Measurements from ENCODE around the gene NT5C1A.
A peak's percentile ranks its signal among the peaks of the same experiment; 100 is the strongest.

NT5C1A gene

DNA sequence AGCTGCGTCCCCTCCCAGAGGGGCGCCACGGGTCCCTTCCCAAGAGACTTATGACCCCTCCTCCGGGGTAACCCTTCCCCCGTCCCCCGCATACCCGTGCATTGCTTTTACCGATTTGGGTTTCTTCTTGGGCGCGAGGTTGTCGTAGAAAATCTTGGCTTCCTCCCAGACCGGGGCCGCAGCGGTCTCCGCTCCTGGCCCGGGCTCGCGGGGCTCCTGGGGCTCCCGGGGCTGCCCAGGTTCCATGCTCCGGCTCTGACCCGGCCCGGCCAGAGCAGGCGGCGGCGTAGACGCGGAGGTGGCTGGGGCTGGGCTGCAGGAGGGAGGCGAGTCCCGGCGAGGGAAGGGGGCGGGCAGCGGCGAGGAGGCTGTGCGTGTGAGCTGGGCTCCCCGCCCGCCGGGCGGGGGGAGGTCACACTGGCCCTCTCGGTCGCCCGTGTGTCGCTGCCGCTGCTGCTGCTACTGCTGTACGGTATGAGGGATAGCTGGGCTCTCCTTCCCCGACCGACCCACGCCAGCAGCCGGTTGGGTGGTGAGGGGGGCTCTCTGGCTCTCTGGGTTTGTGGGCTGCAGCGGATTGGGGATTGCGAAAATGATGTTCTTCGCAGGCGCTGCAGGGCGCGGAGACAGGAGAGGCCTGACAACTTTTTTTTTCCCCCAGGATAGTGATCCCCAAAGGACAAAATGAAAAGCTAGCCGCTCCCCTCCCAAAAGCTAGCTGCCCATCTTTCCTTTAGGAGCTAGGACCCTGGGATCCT lies at the start of gene NT5C1A:
Gene NT5C1A (minus strand): TSS at position 315 of the 758 bp plus-strand sequence. CDS start 69 bp downstream, at position 246.
- peak; percentile 66 for DNase-seq (ENCODE audit: extremely low spot score)
- TF ChIP-seq, protein P1, sequence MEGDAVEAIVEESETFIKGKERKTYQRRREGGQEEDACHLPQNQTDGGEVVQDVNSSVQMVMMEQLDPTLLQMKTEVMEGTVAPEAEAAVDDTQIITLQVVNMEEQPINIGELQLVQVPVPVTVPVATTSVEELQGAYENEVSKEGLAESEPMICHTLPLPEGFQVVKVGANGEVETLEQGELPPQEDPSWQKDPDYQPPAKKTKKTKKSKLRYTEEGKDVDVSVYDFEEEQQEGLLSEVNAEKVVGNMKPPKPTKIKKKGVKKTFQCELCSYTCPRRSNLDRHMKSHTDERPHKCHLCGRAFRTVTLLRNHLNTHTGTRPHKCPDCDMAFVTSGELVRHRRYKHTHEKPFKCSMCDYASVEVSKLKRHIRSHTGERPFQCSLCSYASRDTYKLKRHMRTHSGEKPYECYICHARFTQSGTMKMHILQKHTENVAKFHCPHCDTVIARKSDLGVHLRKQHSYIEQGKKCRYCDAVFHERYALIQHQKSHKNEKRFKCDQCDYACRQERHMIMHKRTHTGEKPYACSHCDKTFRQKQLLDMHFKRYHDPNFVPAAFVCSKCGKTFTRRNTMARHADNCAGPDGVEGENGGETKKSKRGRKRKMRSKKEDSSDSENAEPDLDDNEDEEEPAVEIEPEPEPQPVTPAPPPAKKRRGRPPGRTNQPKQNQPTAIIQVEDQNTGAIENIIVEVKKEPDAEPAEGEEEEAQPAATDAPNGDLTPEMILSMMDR (IDR thresholded peaks at IDR 0.05; ENCODE audit: control extremely low read depth, extremely low read depth, low read depth, missing control alignments): no peak

DNA sequence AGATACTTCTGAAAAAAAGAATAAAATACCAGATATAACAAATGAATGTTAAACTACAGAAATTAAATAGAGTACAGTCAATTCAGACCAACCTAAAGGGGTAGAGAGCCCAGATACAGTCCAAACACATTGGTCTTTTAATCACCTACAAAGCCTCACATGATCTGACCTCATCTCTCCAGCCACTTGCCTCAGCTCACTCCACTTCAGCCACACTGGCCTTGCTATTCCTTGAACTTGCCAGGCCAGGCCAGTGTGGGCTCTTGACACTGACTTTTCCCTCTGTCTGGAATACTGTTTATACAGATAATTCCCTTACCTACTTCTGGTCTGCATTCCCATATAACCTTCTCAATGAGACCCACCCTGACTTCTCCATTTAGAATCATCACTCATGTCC lies 49.8 kb upstream of the NT5C1A start:
- DNase-seq (ENCODE audit: extremely low spot score): no peak
- TF ChIP-seq, protein P1 (IDR thresholded peaks at IDR 0.05; ENCODE audit: control extremely low read depth, extremely low read depth, low read depth, missing control alignments): no peak
- POLR2A ChIA-PET: no interaction called here
- CTCF ChIA-PET: interaction anchor here (1.0 to 2.3 kb wide), 4 partner anchors 49 to 115 kb away, joined by 3 to 11 read pairs (median 7); partner anchors contain the start of gene NT5C1A

More for the DNA sequence above, at the start of gene NT5C1A:
- CTCF ChIA-PET: interaction anchor here (0.8 to 13.8 kb wide), 26 partner anchors 9 to 413 kb away, joined by 3 to 276 read pairs (median 5); partner anchors contain the start of gene HPCAL4
- POLR2A ChIA-PET: no interaction called here

DNA sequence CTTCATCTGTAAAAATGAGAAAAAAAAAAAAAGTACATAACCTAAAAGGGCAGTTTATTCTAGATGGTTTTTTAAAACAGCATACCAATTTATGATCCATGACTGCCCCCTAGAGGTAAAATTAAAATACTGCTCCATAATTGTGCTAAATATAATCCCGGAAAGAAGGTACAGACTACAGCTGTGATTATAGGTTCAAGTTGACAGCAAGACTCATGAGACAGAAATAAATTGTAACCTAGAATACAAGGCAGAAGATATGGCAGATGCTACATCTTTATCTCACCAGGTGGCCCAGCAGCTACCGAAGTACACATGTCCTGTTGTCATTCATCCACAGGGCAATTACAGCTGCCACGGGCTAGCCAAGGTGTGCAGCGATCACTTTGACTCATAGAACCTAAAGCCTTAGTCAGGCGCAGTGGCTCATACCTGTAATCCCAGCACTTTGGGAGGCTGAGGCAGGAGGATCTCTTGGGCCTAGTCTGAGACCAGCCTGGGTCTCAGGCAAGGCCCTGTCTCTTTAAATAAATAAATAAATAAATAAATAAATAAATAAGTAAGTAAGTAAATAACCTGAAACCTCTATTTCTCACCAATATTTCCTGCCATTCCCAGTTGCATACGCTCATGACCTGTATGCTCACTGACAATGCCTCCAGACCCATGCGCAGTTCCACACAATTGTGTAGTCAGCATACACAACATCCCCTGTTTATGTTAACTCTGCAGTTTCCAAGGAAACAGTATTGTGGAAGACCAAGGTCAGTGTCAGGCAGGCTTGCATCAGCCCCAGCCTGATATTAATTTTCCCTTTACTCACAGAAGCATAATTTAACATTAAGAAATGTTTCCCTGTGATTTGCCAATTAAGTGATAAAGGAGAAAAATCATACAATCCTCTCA lies 48.4 kb upstream of the NT5C1A start:
- TF ChIP-seq, protein P1 (IDR thresholded peaks at IDR 0.05; ENCODE audit: control extremely low read depth, extremely low read depth, low read depth, missing control alignments): peak; percentile 51
- peak; percentile 47 for DNase-seq (ENCODE audit: extremely low spot score)
- POLR2A ChIA-PET: interaction anchor here (0.6 kb wide), 1 partner anchor 23 kb away, joined by 3 read pairs; no protein-coding TSS in a partner anchor

DNA sequence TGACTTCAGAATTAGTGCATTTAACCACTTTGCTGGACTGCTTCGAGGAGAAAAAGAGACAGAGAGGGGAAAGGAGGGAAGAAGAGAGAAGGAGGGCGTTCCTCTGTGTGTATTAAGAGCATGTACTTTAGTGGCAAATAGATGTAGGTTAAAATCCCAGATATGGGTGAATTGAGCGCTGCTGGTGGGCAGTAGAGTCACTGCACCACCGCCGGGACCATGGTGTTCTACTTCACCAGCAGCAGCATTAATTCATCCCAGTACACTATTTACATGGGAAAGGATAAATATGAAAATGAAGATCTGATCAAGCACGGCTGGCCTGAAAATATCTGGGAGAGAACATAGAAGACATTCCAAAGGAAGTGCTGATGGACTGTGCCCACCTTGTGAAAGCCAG lies 45.9 kb upstream of the NT5C1A start:
- DNase-seq (ENCODE audit: extremely low spot score): no peak
- CTCF ChIA-PET: interaction anchor here (1.0 to 5.6 kb wide), 6 partner anchors 13 to 112 kb away, joined by 4 to 32 read pairs (median 4); no protein-coding TSS in a partner anchor
- POLR2A ChIA-PET: no interaction called here
- TF ChIP-seq, protein P1 (IDR thresholded peaks at IDR 0.05; ENCODE audit: control extremely low read depth, extremely low read depth, low read depth, missing control alignments): no peak

More for the DNA sequence above, 48.4 kb upstream of the NT5C1A start:
- CTCF ChIA-PET: interaction anchor here (0.7 to 2.2 kb wide), 24 partner anchors 9 to 622 kb away, joined by 3 to 12 read pairs (median 4); partner anchors contain the start of genes NT5C1A and PPIE

DNA sequence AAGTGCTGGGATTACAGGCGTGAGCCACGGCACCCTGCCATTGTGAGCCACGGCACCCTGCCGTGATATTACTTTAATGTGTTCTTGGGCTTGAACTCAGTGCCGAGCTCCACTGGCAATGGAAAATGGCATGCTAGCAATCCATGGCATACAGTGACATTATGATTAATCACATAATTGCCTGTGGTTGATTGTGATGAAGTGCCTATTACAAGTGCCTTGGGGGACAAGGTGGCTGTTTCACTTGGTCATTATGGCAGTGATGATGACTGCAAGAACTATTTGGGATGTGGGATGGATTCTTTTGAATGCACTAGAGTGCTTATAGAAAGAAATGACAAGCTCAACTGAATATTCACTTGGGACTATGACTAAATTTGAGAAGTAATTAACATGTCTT lies 41.6 kb upstream of the NT5C1A start:
- DNase-seq (ENCODE audit: extremely low spot score): no peak
- ChIA-PET CTCF (interaction anchor here (0.9 to 5.6 kb wide), 4 partner anchors 12 to 175 kb away, joined by 4 to 32 read pairs (median 6); partner anchors contain the start of gene NT5C1A), POLR2A (no interaction called here)
- TF ChIP-seq, protein P1 (IDR thresholded peaks at IDR 0.05; ENCODE audit: control extremely low read depth, extremely low read depth, low read depth, missing control alignments): no peak

DNA sequence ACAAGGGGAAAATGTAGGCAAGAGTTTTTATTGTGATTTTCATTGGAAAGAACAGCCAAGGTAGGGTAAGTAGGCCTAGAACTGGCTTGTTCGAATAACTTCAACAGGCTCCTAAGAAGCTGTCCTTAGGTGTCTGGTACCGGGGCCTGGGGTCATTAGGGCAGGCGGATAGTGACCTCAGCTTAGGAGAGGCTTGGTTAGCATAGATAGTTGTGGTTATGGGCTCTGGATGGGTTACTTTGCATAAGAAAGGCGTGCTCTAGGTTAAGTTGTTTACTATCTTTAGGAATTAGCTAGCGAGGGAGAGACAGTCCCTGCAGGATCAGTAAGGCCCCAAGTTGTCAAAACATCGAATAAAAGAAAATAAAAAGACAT lies 40.0 kb upstream of the NT5C1A start:
- ChIA-PET POLR2A (no interaction called here), CTCF (interaction anchor here (1.2 to 3.6 kb wide), 7 partner anchors 8 to 133 kb away, joined by 3 to 15 read pairs (median 6); partner anchors contain the start of gene NT5C1A)
- TF ChIP-seq, protein P1 (IDR thresholded peaks at IDR 0.05; ENCODE audit: control extremely low read depth, extremely low read depth, low read depth, missing control alignments): no peak
- DNase-seq (ENCODE audit: extremely low spot score): no peak
